GM12878 (cell line): Measurements from ENCODE around the gene STARD4. TPM values are rescaled to one million over a fixed set of nuclear protein-coding genes. Genes with fewer than 3 reads are reported as not detected.

Experiments used
- ATAC-seq: fragments of 200-7000 bp; cut with Tn5 transposase; 3 replicates; pipeline ENCODE4 v1.9.1; 2020; ENCODE audit warnings: mild to moderate bottlenecking, moderate library complexity
- BruUV-seq: library from RNA; stranded (reverse); fragments of 400-500 nt; replicated peaks from 2 replicates; lab custom pipeline; 2021; lab: Mats Ljungman, UMichigan
- CTCF ChIA-PET: fragments of 300-600 bp; sonication (Branson Sonifier 250); formaldehyde crosslinking; extraction: SDS; loops from one replicate; lab custom pipeline; 2021; ENCODE audit warnings: inconsistent platforms; lab: Yijun Ruan, JAX
- POLR2A ChIA-PET: fragments of 350-600 bp; formaldehyde crosslinking; extraction: SDS; loops from one replicate; lab custom pipeline; 2021; ENCODE audit warnings: inconsistent platforms; lab: Charles Lee
- RAD21 ChIA-PET: fragments of 300-600 bp; sonication (Branson Sonifier 250); formaldehyde crosslinking; loops from one replicate; lab custom pipeline; 2023; ENCODE audit warnings: antibody characterized with exemption; ENCODE audit not compliant: unreplicated experiment; lab: Charles Lee
- SMC1A ChIA-PET: fragments of 300-600 bp; sonication (Branson Sonifier 250); formaldehyde crosslinking; loops from one replicate; lab custom pipeline; 2023; ENCODE audit not compliant: unreplicated experiment, uncharacterized antibody; lab: Charles Lee
- DNase-seq: peaks from one replicate; pipeline ENCODE4 v3.0.0-alpha.2; 2011; ENCODE audit warnings: low read depth, low spot score
- FAIRE-seq: peaks from 3 replicates; lab custom pipeline; 2011; peaks lifted over from hg19 to GRCh38; lab: Jason Lieb, UNC
- H2AFZ ChIP-seq: 2 replicates; pipeline ENCODE4 v1.6.0; 2011; ENCODE audit warnings: low read depth, low read length, control low read depth; ENCODE audit not compliant: control insufficient read depth
- H3K27ac ChIP-seq: 2 replicates; pipeline ENCODE4 v1.5.1; 2011; ENCODE audit warnings: control low read depth; ENCODE audit not compliant: control insufficient read depth, insufficient read depth
- H3K27me3 ChIP-seq, 2 experiments: replicated peaks in 1 of 2; 2 replicates each; pipeline versions ENCODE4 v1.6.0 to v1.6.1; 2011; ENCODE audit warnings: low read length in 1 of 2; ENCODE audit not compliant: control insufficient read depth in 2 of 2, insufficient read depth in 2 of 2
- H3K36me3 ChIP-seq, 2 experiments: 2 replicates each; pipeline ENCODE4 v1.5.1; 2011; ENCODE audit warnings: low read length in 1 of 2; ENCODE audit not compliant: control insufficient read depth in 2 of 2, insufficient read depth in 2 of 2
- H3K4me1 ChIP-seq: 2 replicates; pipeline ENCODE4 v1.6.1; 2011; ENCODE audit warnings: mild to moderate bottlenecking, low read length, moderate library complexity, mixed read lengths; ENCODE audit not compliant: control insufficient read depth, insufficient read depth
- H3K4me2 ChIP-seq: 2 replicates; pipeline ENCODE4 v1.6.0; 2011; ENCODE audit warnings: control low read depth; ENCODE audit not compliant: control insufficient read depth, insufficient read depth
- H3K4me3 ChIP-seq: fragments of 200-600 bp; sonication (generic); 2 replicates; pipeline ENCODE4 v1.5.1; 2016
- H3K79me2 ChIP-seq: 2 replicates; pipeline ENCODE4 v1.6.0; 2011; ENCODE audit warnings: low read length; ENCODE audit not compliant: control insufficient read depth, insufficient read depth
- H3K9ac ChIP-seq: 2 replicates; pipeline ENCODE4 v1.8.0; 2011; ENCODE audit warnings: low read length, control low read depth, mixed read lengths; ENCODE audit not compliant: control insufficient read depth, insufficient read depth
- H3K9me3 ChIP-seq: replicated peaks from 3 replicates; pipeline ENCODE4 v1.5.1; 2011; ENCODE audit warnings: mild to moderate bottlenecking, low read length; ENCODE audit not compliant: control insufficient read depth, insufficient read depth
- H4K20me1 ChIP-seq: 2 replicates; pipeline ENCODE4 v1.6.0; 2011; ENCODE audit not compliant: control insufficient read depth, insufficient read depth
- CEBPB ChIP-seq, 2 experiments: fragments of 150-350 bp in 1 of 2; IDR thresholded peaks; 2 replicates each; pipeline ENCODE4 v1.6.1; 2012 to 2014; ENCODE audit warnings: low read depth in 2 of 2, low read length in 2 of 2, borderline replicate concordance in 1 of 2, inconsistent platforms in 1 of 2
- HDGF ChIP-seq: fragments of 450-650 bp; IDR thresholded peaks from 2 replicates; pipeline ENCODE4 v1.6.1; 2016; ENCODE audit warnings: antibody characterized with exemption
- SRF ChIP-seq, 2 experiments: IDR thresholded peaks; 2 replicates each; pipeline ENCODE4 v1.6.1; 2011; ENCODE audit warnings: low read depth in 2 of 2, low read length in 2 of 2, mild to moderate bottlenecking in 1 of 2, moderate library complexity in 1 of 2
- STAT1 ChIP-seq: fragments of 450-650 bp; conservative IDR thresholded peaks from 2 replicates; pipeline ENCODE4 v1.6.1; 2014; ENCODE audit warnings: antibody characterized with exemption, mild to moderate bottlenecking
- STAT3 ChIP-seq: IDR thresholded peaks from 2 replicates; pipeline ENCODE4 v1.6.1; 2011; ENCODE audit warnings: low read depth, low read length, improper control_type of control experiment
- TBL1XR1 ChIP-seq: IDR thresholded peaks from 2 replicates; pipeline ENCODE4 v1.6.1; 2012; ENCODE audit warnings: low read depth, low read length, improper control_type of control experiment
- ZNF207 ChIP-seq: fragments of 450-650 bp; IDR thresholded peaks from 2 replicates; pipeline ENCODE4 v1.6.1; 2014; ENCODE audit warnings: antibody characterized with exemption, mild to moderate bottlenecking, borderline replicate concordance
- ZZZ3 ChIP-seq: IDR thresholded peaks from 2 replicates; pipeline ENCODE4 v1.6.1; 2011; ENCODE audit warnings: low read depth; ENCODE audit not compliant: control insufficient read depth, insufficient read length
- WGBS: methylation state at CpG from one replicate; pipeline ENCODE4 v1.1.6; 2016; ENCODE audit warnings: low lambda C conversion rate; ENCODE audit not compliant: insufficient replicate concordance, insufficient coverage; ENCODE audit errors: missing lambda C conversion rate; 5-methylcytosine and 5-hydroxymethylcytosine counted together
- in situ Hi-C: fragments of 300-500 bp; cut with MboI; formaldehyde crosslinking; loops from 9 replicates; pipeline ENCODE4 v1.14.3; 2018; ENCODE audit warnings: mixed read lengths
- intact Hi-C: fragments of 100-400 bp; cut with micrococcal nuclease; formaldehyde crosslinking; loops from one replicate; pipeline ENCODE4 v1.14.2; 2022; ENCODE audit not compliant: unreplicated experiment
- polyA plus RNA-seq, 11 experiments: library from polyadenylated mRNA; depleted of rRNA in 4 of 11; unstranded in 6 of 11; stranded (reverse) in 5 of 11; fragments of >200 nt; fragmentation: Nextera tagmentation in 4 of 11; fragmentation: Illumina TruSeq in 1 of 11; extraction: Ambion mirVana in 4 of 11; extraction: Trizol in 1 of 11; gene quantifications; 1 replicate in 1 of 11; 2 replicates in 10 of 11; pipeline versions ENCODE4 v1.2.1 to v1.2.3, GENCODE V29; 2011 to 2016; ENCODE audit warnings: inconsistent platforms in 2 of 11, missing spikeins in 2 of 11, low read depth in 1 of 11
- total RNA-seq, 4 experiments: library from RNA; depleted of rRNA in 3 of 4; stranded (reverse); fragments of >200 nt in 3 of 4; fragmentation: Illumina TruSeq in 1 of 4; extraction: Trizol in 1 of 4; gene quantifications; 2 replicates each; pipeline versions ENCODE4 v1.2.1 to v1.2.3, GENCODE V29; 2013 to 2021

The STARD4 gene
- total and polyA plus RNA-seq, 10 of the 15 experiments (the other 5 are each of a cell fraction or from before 2014, with no cell fraction given) = 41.9 to 190 (median 71.6) TPM

DNA sequence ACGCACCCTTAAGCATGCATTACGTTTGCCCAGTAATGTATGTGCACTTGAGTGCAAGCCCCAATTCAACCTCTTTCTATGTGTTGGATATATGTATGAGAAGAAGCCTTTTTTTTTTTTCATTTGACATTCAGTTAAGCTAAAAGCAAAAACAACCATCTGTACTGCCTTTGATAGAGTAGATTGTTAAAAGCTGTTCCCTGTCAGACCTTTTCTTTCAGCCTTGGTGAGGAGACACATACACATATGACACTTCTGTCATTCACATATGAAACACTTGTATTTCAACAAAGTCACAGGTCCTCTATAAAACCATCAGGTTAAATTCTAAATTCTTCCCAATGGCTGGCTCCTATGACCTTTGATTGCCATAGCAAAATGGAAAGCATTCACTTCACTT is 40.2 kb upstream of the STARD4 start:
- ChIA-PET SMC1A (interaction anchor here (0.9 to 4.9 kb wide), 13 partner anchors 10 to 592 kb away, joined by 3 to 93 read pairs (median 3); no protein-coding TSS in a partner anchor), CTCF (interaction anchor here (0.6 to 8.8 kb wide), 12 partner anchors 10 to 597 kb away, joined by 3 to 108 read pairs (median 4); no protein-coding TSS in a partner anchor), POLR2A (no interaction called here), RAD21 (interaction anchor here (0.9 to 3.8 kb wide), 5 partner anchors 15 to 593 kb away, joined by 3 to 62 read pairs (median 4); no protein-coding TSS in a partner anchor)
- in situ Hi-C loops = loop anchor here (5.0 kb wide), 1 partner anchor 595 kb away; no protein-coding TSS in a partner anchor
- Histone ChIP-seq H3K4me2 (no peak overlapping the region), H3K36me3 (no peaks in the 10 kb centered on the region), H3K27me3 (no peaks in the 10 kb centered on the region), H3K79me2 (no peaks in the 10 kb centered on the region), H3K9me3 (no peaks in the 10 kb centered on the region), H3K9ac (no peak overlapping the region), H2AFZ (no peak overlapping the region), H3K27ac (no peak overlapping the region), H3K4me3 (no peak overlapping the region), H3K4me1 (no peaks in the 10 kb centered on the region), H4K20me1 (no peaks in the 10 kb centered on the region)
- intact Hi-C loops = loop anchor here (5.0 to 10.0 kb wide), 2 partner anchors 282 to 395 kb away; no protein-coding TSS in a partner anchor
- 86% methylated on average over 2 of the region's 2 CpGs for WGBS
- no TSS peak for BruUV-seq
- no peak for ATAC-seq
- no peak for TF ChIP-seq STAT3
- TF ChIP-seq TBL1XR1 = no peak
- TF ChIP-seq CEBPB (IDR thresholded peaks at IDR 0.05; ENCODE audit: borderline replicate concordance in 1 of 2, low read depth in 2 of 2, low read length in 2 of 2) = no peak
- TF ChIP-seq HDGF = no peak
- no peak for TF ChIP-seq ZNF207
- TF ChIP-seq ZZZ3 = no peak
- TF ChIP-seq STAT1 = no peak
- TF ChIP-seq SRF (IDR thresholded peaks at IDR 0.05; ENCODE audit: low read depth in 2 of 2, low read length in 2 of 2) = no peak
- no peak for DNase-seq
- no peak for FAIRE-seq
